A549 (cell line): ENCODE data around the gene RAP1B. TPM values are rescaled to one million over a fixed set of nuclear protein-coding genes. Genes with fewer than 3 reads are reported as not detected.

Experiments used
- ATAC-seq, 2 experiments: fragments of 200-7000 bp in 1 of 2; fragments of >200 bp in 1 of 2; cut with Nextera tagmentation in 1 of 2; cut with Tn5 transposase in 1 of 2; 3 replicates each; pipeline versions ENCODE4 v1.8.0 to v1.9.1; 2018 to 2020; ENCODE audit warnings: mild to moderate bottlenecking in 1 of 2, moderate library complexity in 1 of 2
- CTCF ChIA-PET: fragments of 300-600 bp; sonication (Branson Sonifier 250); formaldehyde crosslinking; extraction: SDS; loops from one replicate; lab custom pipeline; 2021; ENCODE audit warnings: antibody characterized with exemption, inconsistent platforms; lab: Yijun Ruan, JAX
- POLR2A ChIA-PET: fragments of 350-600 bp; formaldehyde crosslinking; extraction: SDS; loops from one replicate; lab custom pipeline; 2021; ENCODE audit warnings: antibody characterized with exemption, inconsistent platforms; lab: Yijun Ruan, JAX
- DNase-seq, 2 experiments: peaks; one replicate each; pipeline versions ENCODE4 v3.0.0 to v3.0.0-alpha.2; 2011 to 2016; ENCODE audit warnings: low read depth in 1 of 2, low spot score in 1 of 2
- FAIRE-seq: peaks from 2 replicates; lab custom pipeline; 2011; peaks lifted over from hg19 to GRCh38; lab: Jason Lieb, UNC
- H3K27ac ChIP-seq, 2 experiments: fragments of >200 bp; sonication (Bioruptor Twin); formaldehyde crosslinking; 3 replicates each; pipeline ENCODE4 v1.5.1; 2016 to 2017
- H3K4me1 ChIP-seq: fragments of >200 bp; sonication (Bioruptor Twin); formaldehyde crosslinking; 3 replicates; pipeline ENCODE4 v1.6.1; 2016
- H3K4me2 ChIP-seq: fragments of >200 bp; sonication (Bioruptor Twin); formaldehyde crosslinking; 3 replicates; pipeline ENCODE4 v1.6.1; 2016
- H3K4me3 ChIP-seq: fragments of >200 bp; sonication (Bioruptor Twin); formaldehyde crosslinking; 3 replicates; pipeline ENCODE4 v1.5.1; 2016
- H3K9me3 ChIP-seq: fragments of >200 bp; sonication (Bioruptor Twin); formaldehyde crosslinking; 3 replicates; pipeline ENCODE4 v1.6.1; 2016
- ATOH8 ChIP-seq: fragments of 250-450 bp; sonication (Bioruptor Pico); IDR thresholded peaks from 2 replicates; pipeline ENCODE4 v1.5.0; 2020; ENCODE audit warnings: low read depth, mild to moderate bottlenecking, moderate library complexity
- BHLHE40 ChIP-seq: IDR thresholded peaks from 2 replicates; pipeline ENCODE4 v1.6.1; 2012; ENCODE audit warnings: low read depth, low read length, inconsistent platforms
- CBX8 ChIP-seq: fragments of 200-600 bp; sonication (generic); IDR thresholded peaks from 2 replicates; pipeline ENCODE4 v1.6.1; 2016
- CHD2 ChIP-seq: fragments of 150-350 bp; IDR thresholded peaks from 2 replicates; pipeline ENCODE4 v1.6.1; 2014; ENCODE audit warnings: low read length; ENCODE audit not compliant: partially characterized antibody
- CHD4 ChIP-seq: fragments of 200-600 bp; sonication (generic); IDR thresholded peaks from 2 replicates; pipeline ENCODE4 v1.6.1; 2016; ENCODE audit warnings: antibody characterized with exemption, mild to moderate bottlenecking, borderline replicate concordance
- EHF ChIP-seq: fragments of 250-450 bp; sonication (Bioruptor Pico); IDR thresholded peaks from 2 replicates; pipeline ENCODE4 v1.5.0; 2020; ENCODE audit warnings: mild to moderate bottlenecking
- FOSB ChIP-seq: fragments of 250-450 bp; sonication (Bioruptor Pico); IDR thresholded peaks from 2 replicates; pipeline ENCODE4 v1.5.0; 2020; ENCODE audit warnings: mild to moderate bottlenecking, moderate library complexity
- HOXB13 ChIP-seq: fragments of 250-450 bp; sonication (Bioruptor Pico); IDR thresholded peaks from 2 replicates; pipeline ENCODE4 v1.5.0; 2020; ENCODE audit warnings: low read depth, mild to moderate bottlenecking, moderate library complexity
- JUN ChIP-seq, 2 experiments: fragments of >200 bp; sonication (Bioruptor Twin); formaldehyde crosslinking; IDR thresholded peaks; 2 replicates in 1 of 2; 3 replicates in 1 of 2; pipeline ENCODE4 v1.6.1; 2016 to 2017
- JUNB ChIP-seq: fragments of >200 bp; sonication (Bioruptor Twin); formaldehyde crosslinking; IDR thresholded peaks from 2 replicates; pipeline ENCODE4 v1.6.1; 2016
- KDM1A ChIP-seq: fragments of 200-600 bp; sonication (generic); IDR thresholded peaks from 2 replicates; pipeline ENCODE4 v1.6.1; 2016; ENCODE audit warnings: low read depth, mild to moderate bottlenecking
- MAFK ChIP-seq: fragments of 450-650 bp; IDR thresholded peaks from 2 replicates; pipeline ENCODE4 v1.6.1; 2014; ENCODE audit not compliant: partially characterized antibody
- POLR2A ChIP-seq: IDR thresholded peaks from 2 replicates; pipeline ENCODE4 v1.6.1; 2012; ENCODE audit warnings: mild to moderate bottlenecking, low read length
- RCOR1 ChIP-seq: fragments of 150-350 bp; IDR thresholded peaks from 2 replicates; pipeline ENCODE4 v1.6.1; 2014; ENCODE audit warnings: antibody characterized with exemption, low read length, low read depth
- REST ChIP-seq: fragments of 200-600 bp; sonication (generic); IDR thresholded peaks from 2 replicates; pipeline ENCODE4 v1.6.1; 2016; ENCODE audit warnings: antibody characterized with exemption, mild to moderate bottlenecking, moderate library complexity
- RFX5 ChIP-seq: fragments of 450-650 bp; IDR thresholded peaks from 2 replicates; pipeline ENCODE4 v1.7.1; 2014; ENCODE audit warnings: antibody characterized with exemption, mild to moderate bottlenecking, moderate library complexity
- SREBF2 ChIP-seq: fragments of 450-650 bp; IDR thresholded peaks from 2 replicates; pipeline ENCODE4 v1.6.1; 2014; ENCODE audit warnings: mild to moderate bottlenecking, moderate library complexity
- WGBS: methylation state at CpG from one replicate; pipeline ENCODE4 v1.1.6; 2017; ENCODE audit errors: missing lambda C conversion rate; 5-methylcytosine and 5-hydroxymethylcytosine counted together
- polyA plus RNA-seq, 4 experiments: library from polyadenylated mRNA; depleted of rRNA in 3 of 4; stranded (reverse); fragments of >200 nt; fragmentation: RNase III in 1 of 4; extraction: RNeasy Plus Mini Kit Qiagen cat#74134 plus additional on column Dnase treatment in 1 of 4; gene quantifications; 2 replicates in 3 of 4; 3 replicates in 1 of 4; pipeline ENCODE4 v1.2.3, GENCODE V29; 2011 to 2017

Gene RAP1B
- polyA plus RNA-seq, 2 of the 4 experiments (the other 2 are of a cell fraction): 196 to 305 TPM

- Histone ChIP-seq H3K27ac (no peak overlapping the region), H3K4me2 (no peak overlapping the region), H3K4me1 (peaks cover 19% of the 10 kb centered on the region; the same call in 2 of the 3 replicates), H3K9me3 (no peaks in the 10 kb centered on the region), H3K4me3 (no peak overlapping the region)
- no peak for TF ChIP-seq MAFK
- no peak for TF ChIP-seq JUNB
- no peak for TF ChIP-seq POLR2A
- ATAC-seq (no peak), FAIRE-seq (no peak), DNase-seq (no peak)
- ChIA-PET POLR2A (interaction anchor here (0.7 kb wide), 1 partner anchor 49 kb away, joined by 4 read pairs; the partner anchor contains the start of gene RAP1B), CTCF (interaction anchor here (0.6 kb wide), 1 partner anchor 1275 kb away, joined by 4 read pairs; no protein-coding TSS in a partner anchor)
- WGBS: 65% methylated on average over 10 of the region's 10 CpGs
Measured at GRCh38 chr12:68561830-68562229, 48.9 kb upstream of the RAP1B start.

DNA sequence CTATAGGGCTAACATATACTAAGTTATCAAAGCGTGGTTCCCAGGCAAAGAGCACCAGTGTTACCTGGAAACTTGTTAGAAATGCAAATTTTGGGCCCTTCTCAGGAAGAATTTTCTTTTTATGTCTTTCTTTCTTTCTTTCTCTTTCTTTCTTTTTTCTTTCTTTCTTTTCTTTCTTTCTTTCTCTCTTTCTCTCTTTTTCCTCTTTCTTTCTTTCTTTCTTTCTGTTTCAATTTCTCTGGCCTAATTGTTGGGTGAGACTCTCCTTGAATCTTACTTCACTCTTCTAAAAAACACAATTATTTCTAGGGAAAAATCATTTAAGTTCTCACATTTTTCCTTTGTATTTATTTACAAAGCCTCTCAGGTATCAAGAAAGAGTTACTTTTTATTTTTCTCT is 46.5 kb upstream of the RAP1B start:
- no peak for FAIRE-seq
- POLR2A ChIA-PET: no interaction called here
- CTCF ChIA-PET: interaction anchor here (1.0 kb wide), 1 partner anchor 14 kb away, joined by 3 read pairs; no protein-coding TSS in a partner anchor

GRCh38 chr12:68565391-68565903 is 45.3 kb upstream of the RAP1B start:
- Histone ChIP-seq H3K9me3 (no peaks in the 10 kb centered on the region), H3K4me2 (peak overlapping the region; percentile 19; the same call in 1 of the 3 replicates), H3K4me1 (peaks cover 9% of the 10 kb centered on the region; the same call in 2 of the 3 replicates), H3K4me3 (no peak overlapping the region), H3K27ac (no peak overlapping the region)
- FAIRE-seq (no peak), ATAC-seq (peak; percentile 31 to 59; a peak in 3 of 6 replicates), DNase-seq (peak in 1 of 2 experiments; percentile 32)
- POLR2A ChIA-PET: no interaction called here
- 70% methylated on average over 1 of the region's 1 CpG for whole genome bisulfite sequencing
- CTCF ChIA-PET: interaction anchor here (0.7 to 1.1 kb wide), 3 partner anchors 10 to 16 kb away, joined by 3 read pairs; no protein-coding TSS in a partner anchor
- TF ChIP-seq MAFK (peak; percentile 66), HOXB13 (CRISPR knock-in tag) (no peak), RFX5 (no peak)

More for the DNA sequence above, 46.5 kb upstream of the RAP1B start:
- no peak for ATAC-seq
- WGBS: 38% methylated on average over 1 of the region's 1 CpG
- Histone ChIP-seq H3K4me3 (no peak overlapping the region), H3K4me1 (peaks cover 9% of the 10 kb centered on the region; the same call in 2 of the 3 replicates), H3K9me3 (no peaks in the 10 kb centered on the region), H3K27ac (no peak overlapping the region)
- no peak for DNase-seq
- TF ChIP-seq CBX8 (no peak), SREBF2 (no peak), JUN (IDR thresholded peaks at IDR 0.05) (no peak), FOSB (CRISPR knock-in tag) (no peak), BHLHE40 (no peak), CHD4 (no peak), CHD2 (no peak), RCOR1 (no peak), ATOH8 (CRISPR knock-in tag) (no peak)
- TF ChIP-seq, all 56 proteins: peak for 0
- H3K4me2 ChIP-seq: no peak overlapping the region

GRCh38 chr12:68568922-68569569 is 41.7 kb upstream of the RAP1B start:
- no peak for ATAC-seq

More at GRCh38 chr12:68568922-68569569, 41.7 kb upstream of the RAP1B start:
- Histone ChIP-seq H3K4me3 (no peak overlapping the region), H3K9me3 (no peaks in the 10 kb centered on the region), H3K4me1 (peaks cover 9% of the 10 kb centered on the region; the same call in 2 of the 3 replicates), H3K4me2 (no peak overlapping the region), H3K27ac (no peak overlapping the region)
- ChIA-PET POLR2A (no interaction called here), CTCF (no interaction called here)
- DNase-seq (no peak), FAIRE-seq (no peak)
- 64% methylated on average over 3 of the region's 3 CpGs for WGBS
- no peak for TF ChIP-seq JUN (IDR thresholded peaks at IDR 0.05)
- no peak for TF ChIP-seq REST
- TF ChIP-seq EHF (CRISPR knock-in tag): no peak
- no peak for TF ChIP-seq CBX8
- no peak for TF ChIP-seq KDM1A
